ENCODE results near the gene ELOVL6.

DNA sequence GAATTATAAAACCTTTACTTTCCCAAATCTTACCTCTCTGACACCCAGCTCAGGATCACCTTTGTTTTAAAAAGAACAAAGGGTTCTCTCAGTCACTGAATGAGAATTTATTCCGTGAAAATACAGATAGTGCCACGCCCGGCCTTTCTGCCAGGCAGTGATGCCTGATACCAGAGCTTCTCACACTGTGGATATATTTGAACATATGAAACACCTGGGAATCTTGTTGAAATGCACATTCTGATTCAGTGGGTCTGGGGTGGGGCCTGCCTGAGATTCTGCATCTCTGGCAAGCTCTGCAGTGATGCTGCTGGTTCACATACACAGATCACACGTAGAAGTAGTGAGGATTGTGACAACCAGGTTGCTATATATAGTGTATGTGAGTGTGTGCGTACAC lies 46.0 kb downstream of the ELOVL6 start:
- TF ChIP-seq, protein P1, sequence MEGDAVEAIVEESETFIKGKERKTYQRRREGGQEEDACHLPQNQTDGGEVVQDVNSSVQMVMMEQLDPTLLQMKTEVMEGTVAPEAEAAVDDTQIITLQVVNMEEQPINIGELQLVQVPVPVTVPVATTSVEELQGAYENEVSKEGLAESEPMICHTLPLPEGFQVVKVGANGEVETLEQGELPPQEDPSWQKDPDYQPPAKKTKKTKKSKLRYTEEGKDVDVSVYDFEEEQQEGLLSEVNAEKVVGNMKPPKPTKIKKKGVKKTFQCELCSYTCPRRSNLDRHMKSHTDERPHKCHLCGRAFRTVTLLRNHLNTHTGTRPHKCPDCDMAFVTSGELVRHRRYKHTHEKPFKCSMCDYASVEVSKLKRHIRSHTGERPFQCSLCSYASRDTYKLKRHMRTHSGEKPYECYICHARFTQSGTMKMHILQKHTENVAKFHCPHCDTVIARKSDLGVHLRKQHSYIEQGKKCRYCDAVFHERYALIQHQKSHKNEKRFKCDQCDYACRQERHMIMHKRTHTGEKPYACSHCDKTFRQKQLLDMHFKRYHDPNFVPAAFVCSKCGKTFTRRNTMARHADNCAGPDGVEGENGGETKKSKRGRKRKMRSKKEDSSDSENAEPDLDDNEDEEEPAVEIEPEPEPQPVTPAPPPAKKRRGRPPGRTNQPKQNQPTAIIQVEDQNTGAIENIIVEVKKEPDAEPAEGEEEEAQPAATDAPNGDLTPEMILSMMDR (IDR thresholded peaks at IDR 0.05 in 8 of 11, conservative IDR thresholded peaks at IDR 0.05 in 3 of 11): no peak
- TF ChIP-seq POLR2A (IDR thresholded peaks at IDR 0.05) (no peak), POLR2AphosphoS5 (IDR thresholded peaks at IDR 0.05) (no peak)

All from spleen (tissue), 7 donors.